Inflammatory macrophage (primary cell): Measurements from ENCODE around the gene CPNE2.
"Not testable (repeated sequence)": the region's sequence is repeated elsewhere in the genome, so short reads cannot be mapped to it uniquely, and the experiment has no call there.

Experiments
- DNase-seq, 2 donors: peaks; one replicate each; pipeline ENCODE4 v3.0.0-alpha.2; 2020 to 2022
- total RNA-seq, 18 experiments: gene quantifications; one replicate each; lab custom pipeline; 2026; ENCODE audit warnings: mixed read lengths in 6 of 18, inconsistent platforms in 2 of 18; lab: John Stamatoyannopoulos, UW

The CPNE2 gene
- 16.8 to 48.2 (median 29.8) reads per million in 18 experiments for total RNA-seq

- DNase-seq = peak; percentile 29 to 46
Observed at GRCh38 chr16:57091975-57092785, at the start of gene CPNE2. TSS of gene CPNE2 (plus strand) at chr16:57092583. CDS start at chr16:57110743, 18,160 bp downstream.

- DNase-seq = peak; percentile 41 to 61
Observed at GRCh38 chr16:57043248-57043647, 49.1 kb upstream of the CPNE2 start.

GRCh38 chr16:57044931-57045693 is 47.3 kb upstream of the CPNE2 start:
- DNase-seq = peak; percentile 20 to 36

GRCh38 chr16:57045694-57046381 is 46.5 kb upstream of the CPNE2 start:
- peak; percentile 29 to 42 for DNase-seq

- DNase-seq = no peak
Observed at GRCh38 chr16:57048095-57048494, 44.3 kb upstream of the CPNE2 start.

- no peak for DNase-seq
Observed at GRCh38 chr16:57049678-57050077, 42.7 kb upstream of the CPNE2 start.

GRCh38 chr16:57051696-57052228 is 40.6 kb upstream of the CPNE2 start:
- peak; percentile 11 to 72 for DNase-seq

- DNase-seq = no peak
Observed at GRCh38 chr16:57053206-57053605, 39.2 kb upstream of the CPNE2 start.

GRCh38 chr16:57054338-57054737 is 38.0 kb upstream of the CPNE2 start:
- no peak for DNase-seq

- no peak for DNase-seq
Observed at GRCh38 chr16:57054771-57055170, 37.6 kb upstream of the CPNE2 start.

- DNase-seq = no peak
Observed at GRCh38 chr16:57055671-57056070, 36.7 kb upstream of the CPNE2 start.

GRCh38 chr16:57058291-57058861 is 34.0 kb upstream of the CPNE2 start:
- no peak for DNase-seq

GRCh38 chr16:57060323-57061083 is 31.9 kb upstream of the CPNE2 start:
- DNase-seq = no peak

GRCh38 chr16:57061084-57061905 is 31.1 kb upstream of the CPNE2 start:
- peak; percentile 52 to 77 for DNase-seq

- DNase-seq = peak; percentile 79 to 82
Observed at GRCh38 chr16:57062329-57062728, 30.1 kb upstream of the CPNE2 start.

GRCh38 chr16:57063189-57063588 is 29.2 kb upstream of the CPNE2 start:
- not testable (repeated sequence) for DNase-seq

GRCh38 chr16:57064995-57065394 is 27.4 kb upstream of the CPNE2 start:
- DNase-seq = no peak

- no peak for DNase-seq
Observed at GRCh38 chr16:57066625-57067024, 25.8 kb upstream of the CPNE2 start.

GRCh38 chr16:57067347-57067746 is 25.0 kb upstream of the CPNE2 start:
- DNase-seq = no peak

- DNase-seq = peak; percentile 19 to 55
Observed at GRCh38 chr16:57069053-57069452, 23.3 kb upstream of the CPNE2 start.
